ENCODE results near the gene INPP5E.

DNA sequence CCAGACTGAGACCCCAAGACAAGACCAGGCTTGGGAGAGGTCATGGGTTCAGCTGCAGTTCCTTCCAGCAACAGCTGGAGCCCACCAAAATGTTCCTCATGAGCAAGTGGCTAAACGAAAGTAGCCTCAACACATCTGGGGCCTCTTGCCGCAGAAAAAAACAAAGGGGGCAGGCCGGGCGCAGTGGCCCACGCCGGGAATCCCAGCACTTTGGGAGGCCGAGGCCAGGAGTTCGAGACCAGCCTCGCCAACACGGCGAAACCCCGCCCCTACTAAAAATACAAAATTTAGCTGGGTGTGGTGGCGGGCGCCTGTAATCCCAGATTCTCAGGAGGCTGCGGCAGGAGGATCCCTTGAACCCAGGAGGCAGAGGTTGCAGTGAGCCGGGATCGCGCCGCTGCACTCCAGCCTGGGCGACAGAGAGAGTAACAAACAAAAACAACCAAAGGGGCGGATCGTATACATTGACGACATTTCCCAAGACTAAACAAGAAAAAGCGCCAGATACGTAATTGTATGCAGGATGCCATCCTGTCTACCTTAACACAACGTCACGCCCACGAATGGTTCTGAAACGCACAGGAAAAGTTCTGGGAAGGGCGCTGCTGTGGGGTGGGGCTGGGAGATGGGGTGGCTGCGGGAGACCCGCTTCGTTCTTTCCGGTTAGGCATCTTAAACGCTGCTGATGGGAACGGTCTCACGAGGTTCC, 1.7 kb downstream of the INPP5E start:
- TF ChIP-seq, protein P1, sequence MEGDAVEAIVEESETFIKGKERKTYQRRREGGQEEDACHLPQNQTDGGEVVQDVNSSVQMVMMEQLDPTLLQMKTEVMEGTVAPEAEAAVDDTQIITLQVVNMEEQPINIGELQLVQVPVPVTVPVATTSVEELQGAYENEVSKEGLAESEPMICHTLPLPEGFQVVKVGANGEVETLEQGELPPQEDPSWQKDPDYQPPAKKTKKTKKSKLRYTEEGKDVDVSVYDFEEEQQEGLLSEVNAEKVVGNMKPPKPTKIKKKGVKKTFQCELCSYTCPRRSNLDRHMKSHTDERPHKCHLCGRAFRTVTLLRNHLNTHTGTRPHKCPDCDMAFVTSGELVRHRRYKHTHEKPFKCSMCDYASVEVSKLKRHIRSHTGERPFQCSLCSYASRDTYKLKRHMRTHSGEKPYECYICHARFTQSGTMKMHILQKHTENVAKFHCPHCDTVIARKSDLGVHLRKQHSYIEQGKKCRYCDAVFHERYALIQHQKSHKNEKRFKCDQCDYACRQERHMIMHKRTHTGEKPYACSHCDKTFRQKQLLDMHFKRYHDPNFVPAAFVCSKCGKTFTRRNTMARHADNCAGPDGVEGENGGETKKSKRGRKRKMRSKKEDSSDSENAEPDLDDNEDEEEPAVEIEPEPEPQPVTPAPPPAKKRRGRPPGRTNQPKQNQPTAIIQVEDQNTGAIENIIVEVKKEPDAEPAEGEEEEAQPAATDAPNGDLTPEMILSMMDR (IDR thresholded peaks at IDR 0.05), result no peak
- TF ChIP-seq POLR2A (IDR thresholded peaks at IDR 0.05) (no peak), EP300 (IDR thresholded peaks at IDR 0.05) (no peak), POLR2AphosphoS5 (IDR thresholded peaks at IDR 0.05) (no peak)
